SU-DHL-6 (cell line): ENCODE measurements around the gene PHGDH.

ENCODE experiments used
- H2AFZ ChIP-seq: fragments of 200-600 bp; sonication (generic); 2 replicates; pipeline ENCODE4 v1.6.1; 2014; ENCODE audit warnings: low read depth, mild to moderate bottlenecking, moderate library complexity, mixed read lengths, antibody characterized with exemption, low read length; ENCODE audit not compliant: severe bottlenecking
- H3F3A ChIP-seq: fragments of 200-600 bp; shearing (Covaris generic); 2 replicates; pipeline ENCODE4 v1.6.0; 2016; ENCODE audit warnings: antibody characterized with exemption, mild to moderate bottlenecking; ENCODE audit not compliant: insufficient read depth
- H3K27ac ChIP-seq: fragments of 200-600 bp; sonication (generic); 2 replicates; pipeline ENCODE4 v1.5.1; 2016; ENCODE audit warnings: low read depth, mild to moderate bottlenecking, low read length, moderate library complexity, mixed read lengths
- H3K27me3 ChIP-seq: fragments of 200-600 bp; sonication (generic), shearing (Covaris generic); 2 replicates; pipeline ENCODE4 v1.6.0; 2014; ENCODE audit warnings: mild to moderate bottlenecking, low read length
- H3K36me3 ChIP-seq: fragments of 200-600 bp; sonication (generic); 2 replicates; pipeline ENCODE4 v1.6.1; 2014; ENCODE audit warnings: mild to moderate bottlenecking, low read length, mixed read lengths
- H3K4me2 ChIP-seq: fragments of 300-600, 200-600 bp; shearing (Covaris generic), sonication (generic); 2 replicates; pipeline ENCODE4 v1.6.0; 2014; ENCODE audit warnings: low read length, low read depth, mild to moderate bottlenecking; ENCODE audit not compliant: poor library complexity, severe bottlenecking
- H3K4me3 ChIP-seq: fragments of 200-600 bp; sonication (generic); 2 replicates; pipeline ENCODE4 v1.5.1; 2014; ENCODE audit warnings: antibody characterized with exemption, low read length, mild to moderate bottlenecking, mixed read lengths; ENCODE audit not compliant: insufficient read depth, poor library complexity, severe bottlenecking
- H3K79me2 ChIP-seq: fragments of 200-600 bp; sonication (generic); 2 replicates; pipeline ENCODE4 v1.6.1; 2014; ENCODE audit warnings: mild to moderate bottlenecking, low read length, moderate library complexity; ENCODE audit not compliant: insufficient read depth
- H3K9ac ChIP-seq: fragments of 200-600 bp; sonication (generic); 2 replicates; pipeline ENCODE4 v1.7.0; 2014; ENCODE audit warnings: mild to moderate bottlenecking, low read length
- H3K9me2 ChIP-seq: fragments of 200-600 bp; sonication (generic); replicated peaks from 2 replicates; pipeline ENCODE4 v1.6.1; 2014; ENCODE audit warnings: low read length; ENCODE audit not compliant: insufficient read depth
- H3K9me3 ChIP-seq: fragments of 200-600 bp; sonication (generic); 2 replicates; pipeline ENCODE4 v1.6.1; 2014; ENCODE audit warnings: low read length, mixed read lengths; ENCODE audit not compliant: insufficient read depth
- H4K20me1 ChIP-seq: fragments of 200-600 bp; sonication (generic); 2 replicates; pipeline ENCODE4 v1.6.1; 2014; ENCODE audit warnings: low read depth, mild to moderate bottlenecking, antibody characterized with exemption, low read length, moderate library complexity, mixed read lengths
- CTCF ChIP-seq: fragments of 200-600 bp; sonication (generic); IDR thresholded peaks from one replicate; pipeline ENCODE4 v1.5.1; 2017; ENCODE audit warnings: antibody characterized with exemption, mild to moderate bottlenecking, low read length, moderate library complexity; ENCODE audit not compliant: insufficient read depth, poor library complexity, severe bottlenecking
- EZH2phosphoT487 ChIP-seq: fragments of 200-600 bp; sonication (generic), shearing (Covaris generic); conservative IDR thresholded peaks from 2 replicates; pipeline ENCODE4 v1.6.1; 2018; ENCODE audit warnings: mild to moderate bottlenecking, antibody characterized with exemption, low read length, moderate library complexity, mixed read lengths

PHGDH gene

GRCh38 chr1:119667173-119667572 is 44.6 kb upstream of the PHGDH start:
- Histone ChIP-seq H3K79me2 (no peaks in the 10 kb centered on the region), H2AFZ (no peak overlapping the region), H3K9ac (no peak overlapping the region), H4K20me1 (no peaks in the 10 kb centered on the region), H3K27ac (no peak overlapping the region), H3K4me3 (no peak overlapping the region), H3K4me2 (no peak overlapping the region), H3K9me3 (no peaks in the 10 kb centered on the region), H3K9me2 (no peaks in the 10 kb centered on the region), H3F3A (no peaks in the 10 kb centered on the region), H3K36me3 (no peaks in the 10 kb centered on the region), H3K27me3 (no peaks in the 10 kb centered on the region)
- TF ChIP-seq EZH2phosphoT487, result no peak
- no peak for TF ChIP-seq CTCF

- TF ChIP-seq EZH2phosphoT487 (no peak), CTCF (no peak)
- no peak overlapping the region for H2AFZ ChIP-seq
- H4K20me1 ChIP-seq, result no peaks in the 10 kb centered on the region
- H3K27me3 ChIP-seq, result no peaks in the 10 kb centered on the region
- no peaks in the 10 kb centered on the region for H3K9me3 ChIP-seq
- no peak overlapping the region for H3K4me3 ChIP-seq
- no peak overlapping the region for H3K4me2 ChIP-seq
- no peak overlapping the region for H3K9ac ChIP-seq
- H3K27ac ChIP-seq, result no peak overlapping the region
- no peaks in the 10 kb centered on the region for H3K9me2 ChIP-seq
- no peaks in the 10 kb centered on the region for H3K36me3 ChIP-seq
- no peaks in the 10 kb centered on the region for H3F3A ChIP-seq
- no peaks in the 10 kb centered on the region for H3K79me2 ChIP-seq
These were observed 40.8 kb upstream of the PHGDH start for GRCh38 chr1:119670898-119671297.

- Histone ChIP-seq H2AFZ (no peak overlapping the region), H3K4me3 (no peak overlapping the region), H3K36me3 (no peaks in the 10 kb centered on the region), H3K27me3 (no peaks in the 10 kb centered on the region), H3F3A (no peaks in the 10 kb centered on the region), H3K9ac (no peak overlapping the region), H3K27ac (no peak overlapping the region), H3K79me2 (no peaks in the 10 kb centered on the region), H4K20me1 (no peaks in the 10 kb centered on the region), H3K9me2 (no peaks in the 10 kb centered on the region), H3K9me3 (no peaks in the 10 kb centered on the region), H3K4me2 (no peak overlapping the region)
- no peak for TF ChIP-seq CTCF
- no peak for TF ChIP-seq EZH2phosphoT487
These were observed 38.4 kb upstream of the PHGDH start for GRCh38 chr1:119673171-119673940.
